ENCODE measurements around the gene COMT.
"Not testable (repeated sequence)": the region's sequence is repeated elsewhere in the genome, so short reads cannot be mapped to it uniquely, and the experiment has no call there.

COMT gene

GRCh38 chr22:19929586-19930550 lies 11.7 kb upstream of the COMT start:
- DNase-seq: no peak

- DNase-seq: no peak
Measured at GRCh38 chr22:19930551-19931486, 10.8 kb upstream of the COMT start.

- no peak for DNase-seq
Measured at GRCh38 chr22:19931514-19931913, 10.1 kb upstream of the COMT start.

GRCh38 chr22:19932367-19933206 lies 9.0 kb upstream of the COMT start:
- DNase-seq: no peak

GRCh38 chr22:19933341-19934241 lies 8.0 kb upstream of the COMT start:
- DNase-seq: no peak

DNA sequence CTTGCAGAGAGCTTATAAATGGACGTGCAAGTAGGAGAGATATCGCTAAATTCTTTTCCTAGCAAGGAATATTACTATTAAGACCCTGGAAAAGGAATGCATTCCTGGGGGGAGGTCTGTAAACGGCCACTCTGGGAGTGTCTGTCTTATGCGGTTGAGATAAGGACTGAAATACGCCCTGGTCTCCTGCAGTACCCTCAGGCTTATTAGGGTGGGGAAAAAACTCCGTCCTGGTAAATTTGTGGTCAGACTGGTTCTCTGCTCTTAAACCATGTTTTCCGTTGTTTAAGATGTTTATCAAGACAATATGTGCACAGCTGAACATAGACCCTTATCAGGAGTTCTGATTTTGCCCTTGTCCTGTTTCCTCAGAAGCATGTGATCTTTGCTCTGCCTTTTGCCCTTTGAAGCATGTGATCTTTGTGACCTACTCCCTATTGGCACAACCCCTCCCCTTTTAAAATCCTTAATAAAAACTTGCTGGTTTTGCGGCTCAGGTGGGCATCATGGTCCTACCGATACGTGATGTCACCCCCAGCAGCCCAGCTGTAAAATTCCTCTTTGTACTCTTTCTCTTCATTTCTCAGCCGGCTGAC lies 6.4 kb upstream of the COMT start:
- DNase-seq: not testable (repeated sequence)

- DNase-seq: no peak
Measured at GRCh38 chr22:19936513-19936912, 5.1 kb upstream of the COMT start.

GRCh38 chr22:19937616-19938473 lies 3.7 kb upstream of the COMT start:
- no peak for DNase-seq

DNA sequence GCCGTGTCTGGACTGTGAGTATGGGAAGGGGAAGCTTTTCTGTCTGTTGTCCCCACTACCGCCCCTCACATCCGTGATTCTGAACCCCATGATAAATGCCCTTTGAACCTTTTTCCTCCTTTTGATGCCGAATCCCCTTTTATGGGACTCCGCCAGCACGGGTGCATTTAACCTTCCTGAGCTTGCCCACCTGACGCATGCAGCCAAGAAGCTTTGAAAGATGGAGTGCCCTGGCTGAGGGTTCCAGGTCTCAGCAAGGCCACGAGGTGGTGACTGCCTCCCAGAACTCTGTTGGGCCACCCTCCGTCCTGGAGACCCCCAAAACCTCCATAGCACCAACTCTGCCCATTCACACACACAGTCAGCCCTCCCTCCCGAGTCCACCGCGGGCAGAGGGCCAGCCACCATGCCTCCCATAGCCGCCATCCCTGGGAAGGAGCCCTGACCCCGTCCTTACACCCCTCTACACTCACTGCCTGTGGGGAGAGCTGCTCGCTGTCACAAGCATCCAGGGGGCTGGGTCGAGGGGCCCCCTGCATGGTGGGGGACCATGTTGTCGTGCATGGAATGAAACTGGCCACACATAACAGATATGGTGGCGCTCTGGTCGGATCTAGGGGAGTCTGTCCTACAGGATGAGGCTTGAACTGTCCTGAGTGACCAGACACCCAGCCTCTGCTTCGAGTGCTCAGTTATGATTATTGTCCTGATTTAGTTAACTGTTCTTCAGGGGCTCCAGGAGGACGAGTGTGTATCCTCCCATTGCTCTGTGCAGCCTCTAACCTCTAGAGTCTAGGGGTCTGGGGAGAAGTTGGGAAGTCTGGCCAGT lies 822 bp upstream of the COMT start:
- DNase-seq: no peak

DNA sequence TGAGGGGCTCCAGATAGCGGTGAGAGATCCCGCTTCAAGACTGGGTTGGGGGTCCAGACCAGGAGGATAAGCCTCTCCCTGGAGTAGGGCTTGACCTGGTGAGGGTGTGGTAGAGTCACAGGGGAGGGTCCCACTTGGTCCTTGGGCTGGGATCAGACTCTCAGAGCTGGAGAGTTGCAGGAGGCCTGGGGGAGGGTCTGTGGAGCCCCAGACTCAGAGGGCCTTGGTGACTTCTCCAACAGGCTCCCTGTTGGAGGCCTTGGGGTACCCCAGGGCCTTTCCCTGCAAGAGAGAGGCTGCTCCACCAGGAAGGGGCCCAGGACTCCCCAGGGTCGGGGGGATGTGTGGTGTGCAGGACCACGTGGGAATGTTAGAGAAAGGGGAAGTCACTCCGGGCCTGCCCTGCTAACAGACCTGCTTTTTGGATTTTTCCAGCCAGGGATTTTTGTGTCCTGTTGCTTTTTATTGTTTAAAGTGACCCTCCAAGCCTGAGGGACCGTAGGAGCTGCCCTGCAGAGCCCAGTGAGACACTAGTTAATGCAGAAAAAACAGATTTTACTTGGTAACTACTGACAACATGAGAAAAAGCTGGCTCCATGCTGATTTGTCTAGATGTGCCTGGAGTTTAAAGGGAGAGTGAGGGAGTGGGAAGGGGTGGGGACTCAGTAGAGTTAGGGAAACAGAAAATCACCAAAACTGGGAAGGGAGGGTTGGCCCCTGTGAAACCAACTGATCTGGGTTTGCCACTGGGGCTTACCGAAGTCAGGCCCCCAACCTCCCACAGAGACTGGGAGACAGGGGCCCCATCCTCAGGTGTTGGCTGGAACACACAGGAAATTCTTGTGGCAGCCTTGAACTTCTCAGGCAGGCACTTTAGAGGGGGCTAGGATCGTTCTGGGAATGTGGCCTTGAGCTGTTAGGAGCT lies 847 bp downstream of the COMT start:
- DNase-seq: peak; percentile 16 to 34

- DNase-seq: no peak
Measured at GRCh38 chr22:19943082-19944026, 1.8 kb downstream of the COMT start.

GRCh38 chr22:19948057-19948760 lies 6.6 kb downstream of the COMT start:
- no peak for DNase-seq

DNA sequence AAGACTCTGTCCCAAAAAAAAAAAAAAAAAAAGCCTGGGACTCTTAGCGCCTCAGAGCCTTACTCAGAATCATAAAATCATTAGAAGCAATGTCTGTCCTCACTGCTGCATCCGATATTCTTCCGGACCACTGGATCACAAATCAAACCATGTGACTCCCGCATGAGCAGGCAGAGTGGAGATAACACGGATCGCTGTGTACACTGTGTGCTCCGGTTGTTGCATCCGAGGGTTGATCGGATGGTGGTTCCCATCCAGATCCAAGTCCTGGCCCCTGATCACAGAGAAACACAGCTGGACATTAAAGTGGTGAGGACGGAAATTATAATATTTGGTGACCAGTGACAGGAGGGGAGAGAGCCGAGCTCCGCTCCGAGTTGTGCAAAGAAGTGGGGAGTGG lies 9.8 kb downstream of the COMT start:
- DNase-seq: no peak

GRCh38 chr22:19955241-19956128 lies 13.9 kb downstream of the COMT start:
- no peak for DNase-seq

GRCh38 chr22:19957445-19957844 lies 15.9 kb downstream of the COMT start:
- DNase-seq: no peak

Measured in activated CD4-positive, alpha-beta T cell treated with anti-CD3 and anti-CD28 coated beads, Interleukin-2, amount 50 U/mL, for 48 hours (primary cell).